WERI-Rb-1 (cell line): ENCODE data around the gene COL1A1.

Source experiments
- DNase-seq: peaks from one replicate; pipeline ENCODE4 v3.0.0-alpha.2; 2020
- H3K27ac ChIP-seq: fragments of 250-450 bp; sonication (Bioruptor Pico); 2 replicates; pipeline ENCODE4 v1.5.1; 2020; ENCODE audit warnings: mild to moderate bottlenecking, moderate library complexity
- H3K27me3 ChIP-seq: fragments of 250-450 bp; sonication (Bioruptor Pico); 2 replicates; pipeline ENCODE4 v1.5.1; 2021; ENCODE audit warnings: mild to moderate bottlenecking, low read depth, moderate library complexity; ENCODE audit not compliant: insufficient read depth, severe bottlenecking
- H3K36me3 ChIP-seq: fragments of 250-450 bp; sonication (Bioruptor Pico); 2 replicates; pipeline ENCODE4 v1.5.1; 2020; ENCODE audit warnings: mild to moderate bottlenecking, moderate library complexity
- H3K4me3 ChIP-seq: 2 replicates; pipeline ENCODE4 v1.5.1; 2011; ENCODE audit warnings: low read depth, mild to moderate bottlenecking, control low read depth, low read length
- H3K9me3 ChIP-seq: fragments of 250-450 bp; sonication (Bioruptor Pico); 2 replicates; pipeline ENCODE4 v1.5.1; 2021; ENCODE audit warnings: mild to moderate bottlenecking, moderate library complexity; ENCODE audit not compliant: severe bottlenecking
- TF ChIP-seq, protein P1 (sequence below): IDR thresholded peaks from 2 replicates; pipeline ENCODE4 v1.5.1; 2011; ENCODE audit warnings: low read depth, mild to moderate bottlenecking, control low read depth, inconsistent platforms, low read length

Gene COL1A1

DNA sequence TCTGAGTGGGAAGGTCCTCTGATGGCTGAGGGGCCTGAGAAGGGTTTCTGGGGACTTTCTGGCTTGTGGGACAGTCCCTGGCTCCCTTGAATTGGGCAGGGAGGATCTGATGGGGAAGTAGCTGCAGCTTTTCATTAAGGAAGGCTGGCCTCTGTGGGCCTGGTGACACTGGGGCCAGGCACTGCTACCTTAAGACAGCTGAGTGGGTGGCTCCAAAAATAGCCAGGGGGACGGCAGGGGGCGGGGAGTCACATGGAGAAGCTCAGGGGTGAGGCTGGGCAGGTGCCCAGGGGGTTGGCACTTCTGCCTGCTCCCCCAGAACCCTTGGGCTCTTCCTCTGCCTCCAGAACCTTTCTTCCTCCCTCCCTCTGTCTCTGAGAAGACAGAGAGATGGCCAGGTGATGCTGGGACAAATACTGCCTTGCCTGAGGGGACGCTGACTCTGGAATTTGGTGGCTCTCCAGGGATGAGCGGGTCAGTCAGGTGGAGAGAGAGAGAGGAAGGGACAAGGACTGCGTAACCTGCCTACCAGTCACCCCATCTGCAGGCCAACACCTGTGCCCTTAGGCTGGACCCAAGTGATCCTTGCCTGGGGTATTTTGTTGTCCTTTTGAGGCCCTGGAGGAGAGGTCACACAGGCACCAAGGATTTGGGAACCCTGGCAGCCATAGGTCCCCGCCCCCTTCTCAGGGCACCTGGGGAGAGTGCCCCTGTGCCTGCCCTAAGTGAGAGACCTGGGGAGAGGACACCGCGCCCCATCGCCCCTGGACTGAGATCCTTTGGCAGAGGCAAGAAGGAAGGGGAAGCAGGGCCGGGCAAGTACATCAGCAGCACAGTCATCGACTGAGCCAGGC lies 37.4 kb downstream of the COL1A1 start:
- no peak overlapping the region for H3K4me3 ChIP-seq
- no peaks in the 10 kb centered on the region for H3K9me3 ChIP-seq
- H3K27ac ChIP-seq = no peak overlapping the region
- TF ChIP-seq, protein P1, sequence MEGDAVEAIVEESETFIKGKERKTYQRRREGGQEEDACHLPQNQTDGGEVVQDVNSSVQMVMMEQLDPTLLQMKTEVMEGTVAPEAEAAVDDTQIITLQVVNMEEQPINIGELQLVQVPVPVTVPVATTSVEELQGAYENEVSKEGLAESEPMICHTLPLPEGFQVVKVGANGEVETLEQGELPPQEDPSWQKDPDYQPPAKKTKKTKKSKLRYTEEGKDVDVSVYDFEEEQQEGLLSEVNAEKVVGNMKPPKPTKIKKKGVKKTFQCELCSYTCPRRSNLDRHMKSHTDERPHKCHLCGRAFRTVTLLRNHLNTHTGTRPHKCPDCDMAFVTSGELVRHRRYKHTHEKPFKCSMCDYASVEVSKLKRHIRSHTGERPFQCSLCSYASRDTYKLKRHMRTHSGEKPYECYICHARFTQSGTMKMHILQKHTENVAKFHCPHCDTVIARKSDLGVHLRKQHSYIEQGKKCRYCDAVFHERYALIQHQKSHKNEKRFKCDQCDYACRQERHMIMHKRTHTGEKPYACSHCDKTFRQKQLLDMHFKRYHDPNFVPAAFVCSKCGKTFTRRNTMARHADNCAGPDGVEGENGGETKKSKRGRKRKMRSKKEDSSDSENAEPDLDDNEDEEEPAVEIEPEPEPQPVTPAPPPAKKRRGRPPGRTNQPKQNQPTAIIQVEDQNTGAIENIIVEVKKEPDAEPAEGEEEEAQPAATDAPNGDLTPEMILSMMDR = no peak
- DNase-seq = no peak
- H3K36me3 ChIP-seq = no peaks in the 10 kb centered on the region
- H3K27me3 ChIP-seq = no peaks in the 10 kb centered on the region

DNA sequence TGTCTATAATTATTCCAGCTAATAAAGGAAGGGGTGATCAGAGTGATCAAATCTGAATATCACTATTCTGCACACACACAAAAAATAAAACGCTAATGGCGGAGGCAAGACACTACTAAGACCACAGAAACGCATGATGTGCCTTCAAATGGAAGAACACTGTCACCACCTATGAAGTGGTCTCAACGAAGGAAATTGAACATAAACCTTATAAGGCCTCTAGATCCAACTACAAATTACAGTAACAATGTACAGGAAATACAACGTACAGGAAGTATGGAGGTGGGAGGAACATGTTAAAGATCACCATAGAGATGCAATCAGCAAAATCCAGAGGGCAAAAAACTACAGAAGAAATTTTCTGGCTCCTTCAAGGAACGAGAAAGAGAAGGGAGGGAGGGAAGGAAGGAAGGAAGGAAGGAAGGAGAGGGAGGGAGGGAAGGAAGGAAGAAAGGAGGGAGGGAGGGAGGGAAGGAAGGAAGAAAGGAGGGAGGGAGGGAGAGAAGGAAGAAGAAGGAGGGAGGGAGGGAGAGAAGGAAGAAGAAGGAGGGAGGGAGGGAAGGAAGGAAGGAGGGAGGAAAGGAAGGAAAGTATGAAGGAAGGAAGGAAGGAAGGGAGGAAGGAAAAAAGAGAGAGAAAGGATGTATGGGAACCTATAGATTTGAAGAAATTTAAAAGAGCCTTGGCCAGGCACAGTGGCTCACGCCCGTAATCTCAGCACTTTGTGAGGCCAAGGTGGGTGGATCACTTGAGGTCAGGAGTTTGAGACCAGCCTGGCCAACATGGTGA lies 38.8 kb downstream of the COL1A1 start:
- TF ChIP-seq, protein P1 = no peak
- no peak for DNase-seq
- H3K36me3 ChIP-seq = no peaks in the 10 kb centered on the region
- H3K9me3 ChIP-seq = no peaks in the 10 kb centered on the region
- no peaks in the 10 kb centered on the region for H3K27me3 ChIP-seq
- H3K4me3 ChIP-seq = no peak overlapping the region
- no peak overlapping the region for H3K27ac ChIP-seq

DNA sequence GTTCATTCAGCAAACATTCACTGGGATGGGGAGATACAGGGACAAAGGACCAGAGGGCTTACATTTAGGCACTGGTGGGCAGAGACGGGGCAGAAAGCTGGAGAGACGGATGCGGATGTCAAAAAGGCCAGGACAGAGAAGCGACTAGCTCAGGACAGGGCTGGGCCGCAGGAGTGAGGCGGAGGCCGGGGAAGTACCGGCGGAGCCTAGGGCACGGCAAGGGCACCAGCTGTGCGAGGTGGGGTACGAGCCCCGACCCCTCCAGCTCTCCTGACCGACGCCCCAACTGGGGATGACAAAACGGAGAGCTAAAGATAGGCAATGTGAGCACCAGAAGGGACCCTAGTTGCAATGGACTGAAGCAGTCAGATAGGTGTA lies 39.5 kb downstream of the COL1A1 start:
- H3K4me3 ChIP-seq = peak overlapping the region; percentile 1; the same call in 1 of the 2 replicates
- TF ChIP-seq, protein P1 = no peak
- H3K27ac ChIP-seq = no peak overlapping the region

DNA sequence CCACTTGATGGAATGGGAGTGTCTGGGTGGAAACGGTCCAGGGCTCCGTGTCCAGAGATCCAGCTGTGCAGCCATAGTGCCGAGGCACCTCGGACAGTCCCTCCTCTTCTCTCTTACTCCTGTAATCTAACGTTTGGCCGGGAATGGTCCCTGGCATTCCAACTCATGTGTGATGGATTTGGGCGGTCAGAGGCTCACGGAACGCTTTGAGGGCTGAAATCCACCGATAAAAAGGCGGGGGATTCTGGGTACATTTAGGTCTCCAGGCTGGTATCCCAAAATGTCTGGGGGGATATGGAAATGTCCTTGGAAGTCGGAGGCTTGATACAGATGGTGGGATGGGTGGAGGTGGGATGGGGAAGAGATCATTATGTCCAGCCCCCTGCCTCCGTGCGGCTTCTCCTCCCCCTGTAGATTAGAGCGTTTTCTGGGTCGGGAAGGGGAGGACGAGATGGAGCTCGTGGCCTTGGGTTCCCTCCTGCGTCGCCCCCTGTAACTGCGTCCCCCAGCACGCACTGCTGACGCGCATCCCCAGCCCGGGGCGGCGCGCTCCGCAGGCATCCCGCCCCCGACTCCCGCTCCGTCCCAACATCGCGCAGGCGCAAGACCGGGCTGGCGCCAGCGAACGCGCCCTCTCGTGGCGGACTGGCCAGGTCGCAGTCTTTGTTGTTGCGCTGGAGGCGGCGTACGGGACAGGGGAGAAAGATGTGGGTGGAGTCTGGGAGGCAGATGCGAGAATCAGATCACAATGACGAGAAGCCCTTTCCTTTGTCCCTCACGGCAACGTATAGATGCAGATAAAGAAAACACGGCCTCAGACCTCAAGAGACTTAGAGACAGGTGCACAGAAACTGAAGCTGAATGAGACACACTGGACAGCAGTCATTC lies 40.2 kb downstream of the COL1A1 start:
- peak overlapping the region; percentile 8; the same call in 1 of the 2 replicates for H3K27ac ChIP-seq
- peak; percentile 96 for DNase-seq
- H3K4me3 ChIP-seq = peak overlapping the region; percentile 42
- H3K36me3 ChIP-seq = no peaks in the 10 kb centered on the region
- no peaks in the 10 kb centered on the region for H3K9me3 ChIP-seq
- TF ChIP-seq, protein P1 = peak; percentile 96
- no peaks in the 10 kb centered on the region for H3K27me3 ChIP-seq

More for the DNA sequence above, 39.5 kb downstream of the COL1A1 start:
- Histone ChIP-seq H3K36me3 (no peaks in the 10 kb centered on the region), H3K27me3 (no peaks in the 10 kb centered on the region), H3K9me3 (no peaks in the 10 kb centered on the region)
- no peak for DNase-seq

DNA sequence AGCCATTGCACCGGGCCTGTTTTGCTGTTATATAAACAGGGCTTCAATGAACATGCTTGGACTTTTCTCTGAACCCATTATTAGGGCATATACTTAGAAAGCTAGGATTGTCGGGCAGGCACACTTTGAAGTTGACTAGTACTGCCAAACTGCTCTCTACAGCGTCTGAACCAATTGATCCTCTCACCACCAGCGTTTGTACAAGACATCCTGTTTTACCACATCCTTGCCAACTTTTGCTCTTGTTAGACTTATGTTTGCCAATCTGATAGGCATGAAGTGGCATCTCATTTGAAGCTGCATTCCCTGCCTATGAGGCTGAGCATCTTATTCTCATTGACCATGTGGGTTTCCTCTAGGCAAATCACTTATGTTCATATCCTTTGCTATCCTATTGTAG lies 43.5 kb downstream of the COL1A1 start:
- TF ChIP-seq, protein P1 = no peak
- Histone ChIP-seq H3K27me3 (no peaks in the 10 kb centered on the region), H3K9me3 (no peaks in the 10 kb centered on the region), H3K27ac (no peak overlapping the region), H3K36me3 (no peaks in the 10 kb centered on the region), H3K4me3 (no peak overlapping the region)
- no peak for DNase-seq
